ENCODE results near the gene HK2.

The HK2 gene

DNA sequence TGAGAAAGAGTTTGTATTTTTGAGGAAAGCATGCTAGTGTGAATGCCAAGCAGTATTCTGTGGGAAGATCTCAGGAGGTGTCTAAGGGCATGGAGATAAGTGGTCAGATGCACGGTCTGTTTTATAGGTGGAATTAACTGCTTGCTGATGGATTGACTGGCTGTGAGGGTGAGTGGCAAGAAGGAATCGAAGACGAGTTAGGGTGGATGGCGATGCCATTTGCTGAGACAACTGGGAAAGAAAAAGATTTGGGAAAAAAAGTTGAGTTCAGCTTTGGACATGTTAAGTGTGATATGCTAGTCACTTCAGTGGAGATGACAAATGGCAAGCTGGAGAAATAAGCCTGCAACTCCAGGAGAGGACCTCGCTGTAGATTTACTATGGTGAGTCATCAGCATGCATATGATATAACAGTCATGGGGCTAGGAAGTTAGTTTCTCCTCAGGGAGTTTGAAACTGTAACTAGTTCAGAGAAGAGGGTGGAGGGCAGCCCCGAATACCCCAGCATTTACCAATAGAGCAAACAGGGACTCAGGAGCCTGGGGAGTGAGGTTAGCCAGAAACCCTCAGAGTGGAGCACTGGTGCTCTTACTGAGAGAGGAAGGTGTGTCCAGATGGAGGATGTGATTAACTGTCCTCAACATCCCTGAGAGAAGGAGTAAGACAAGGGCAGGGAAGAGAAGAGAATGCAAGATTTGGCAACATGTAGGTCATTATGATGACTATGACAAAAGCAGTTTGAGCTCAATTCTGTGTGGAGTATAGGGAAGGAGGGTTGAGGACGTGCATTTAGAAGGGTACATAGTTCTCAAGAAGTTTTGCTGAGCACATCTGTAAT is 2.0 kb upstream of the HK2 start:
- no peak for TF ChIP-seq POLR2A (IDR thresholded peaks at IDR 0.05; ENCODE audit: extremely low read depth, insufficient read length)
- TF ChIP-seq, protein P1, sequence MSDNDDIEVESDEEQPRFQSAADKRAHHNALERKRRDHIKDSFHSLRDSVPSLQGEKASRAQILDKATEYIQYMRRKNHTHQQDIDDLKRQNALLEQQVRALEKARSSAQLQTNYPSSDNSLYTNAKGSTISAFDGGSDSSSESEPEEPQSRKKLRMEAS (IDR thresholded peaks at IDR 0.05; ENCODE audit: low read depth, low read length): peak; percentile 56
- peak; percentile 42; the same call in 1 of the 2 replicates for TF ChIP-seq MYC (IDR thresholded peaks at IDR 0.05; ENCODE audit: low read depth, low read length)
- TF ChIP-seq, protein P2, sequence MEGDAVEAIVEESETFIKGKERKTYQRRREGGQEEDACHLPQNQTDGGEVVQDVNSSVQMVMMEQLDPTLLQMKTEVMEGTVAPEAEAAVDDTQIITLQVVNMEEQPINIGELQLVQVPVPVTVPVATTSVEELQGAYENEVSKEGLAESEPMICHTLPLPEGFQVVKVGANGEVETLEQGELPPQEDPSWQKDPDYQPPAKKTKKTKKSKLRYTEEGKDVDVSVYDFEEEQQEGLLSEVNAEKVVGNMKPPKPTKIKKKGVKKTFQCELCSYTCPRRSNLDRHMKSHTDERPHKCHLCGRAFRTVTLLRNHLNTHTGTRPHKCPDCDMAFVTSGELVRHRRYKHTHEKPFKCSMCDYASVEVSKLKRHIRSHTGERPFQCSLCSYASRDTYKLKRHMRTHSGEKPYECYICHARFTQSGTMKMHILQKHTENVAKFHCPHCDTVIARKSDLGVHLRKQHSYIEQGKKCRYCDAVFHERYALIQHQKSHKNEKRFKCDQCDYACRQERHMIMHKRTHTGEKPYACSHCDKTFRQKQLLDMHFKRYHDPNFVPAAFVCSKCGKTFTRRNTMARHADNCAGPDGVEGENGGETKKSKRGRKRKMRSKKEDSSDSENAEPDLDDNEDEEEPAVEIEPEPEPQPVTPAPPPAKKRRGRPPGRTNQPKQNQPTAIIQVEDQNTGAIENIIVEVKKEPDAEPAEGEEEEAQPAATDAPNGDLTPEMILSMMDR (IDR thresholded peaks at IDR 0.05; ENCODE audit: low read depth, low read length): no peak
- no peak overlapping the region for H3K4me3 ChIP-seq (ENCODE audit: low read depth, low read length)
- peak; percentile 95 for DNase-seq (ENCODE audit: low read depth)

DNA sequence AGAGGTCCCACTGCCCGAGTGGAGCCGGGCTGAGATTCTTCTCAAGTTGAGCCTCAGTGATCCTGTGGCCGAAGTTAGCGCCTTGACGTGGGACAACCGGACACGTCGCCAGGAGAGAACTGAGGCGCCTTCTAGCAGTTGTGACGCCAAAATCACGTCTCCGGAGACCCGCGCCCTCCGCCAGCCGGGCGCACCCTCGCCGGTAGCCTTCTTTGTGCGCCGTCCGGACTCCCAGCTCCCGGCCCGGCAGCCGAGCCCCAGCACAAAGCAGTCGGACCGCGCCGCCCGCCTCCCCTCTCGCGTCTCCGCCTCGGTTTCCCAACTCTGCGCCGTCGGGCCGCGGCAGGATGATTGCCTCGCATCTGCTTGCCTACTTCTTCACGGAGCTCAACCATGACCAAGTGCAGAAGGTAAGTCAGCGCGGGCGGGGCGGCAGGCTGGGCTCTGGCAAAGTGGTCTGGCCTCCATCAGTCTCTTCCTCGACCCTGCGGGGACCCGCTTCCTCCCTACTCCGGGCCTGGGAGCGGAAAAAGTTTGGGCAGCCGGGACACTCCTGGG is 386 bp downstream of the HK2 start:
- peak; percentile 61 for DNase-seq (ENCODE audit: low read depth)
- H3K4me3 ChIP-seq (ENCODE audit: low read depth, low read length): peak overlapping the region; percentile 87

DNA sequence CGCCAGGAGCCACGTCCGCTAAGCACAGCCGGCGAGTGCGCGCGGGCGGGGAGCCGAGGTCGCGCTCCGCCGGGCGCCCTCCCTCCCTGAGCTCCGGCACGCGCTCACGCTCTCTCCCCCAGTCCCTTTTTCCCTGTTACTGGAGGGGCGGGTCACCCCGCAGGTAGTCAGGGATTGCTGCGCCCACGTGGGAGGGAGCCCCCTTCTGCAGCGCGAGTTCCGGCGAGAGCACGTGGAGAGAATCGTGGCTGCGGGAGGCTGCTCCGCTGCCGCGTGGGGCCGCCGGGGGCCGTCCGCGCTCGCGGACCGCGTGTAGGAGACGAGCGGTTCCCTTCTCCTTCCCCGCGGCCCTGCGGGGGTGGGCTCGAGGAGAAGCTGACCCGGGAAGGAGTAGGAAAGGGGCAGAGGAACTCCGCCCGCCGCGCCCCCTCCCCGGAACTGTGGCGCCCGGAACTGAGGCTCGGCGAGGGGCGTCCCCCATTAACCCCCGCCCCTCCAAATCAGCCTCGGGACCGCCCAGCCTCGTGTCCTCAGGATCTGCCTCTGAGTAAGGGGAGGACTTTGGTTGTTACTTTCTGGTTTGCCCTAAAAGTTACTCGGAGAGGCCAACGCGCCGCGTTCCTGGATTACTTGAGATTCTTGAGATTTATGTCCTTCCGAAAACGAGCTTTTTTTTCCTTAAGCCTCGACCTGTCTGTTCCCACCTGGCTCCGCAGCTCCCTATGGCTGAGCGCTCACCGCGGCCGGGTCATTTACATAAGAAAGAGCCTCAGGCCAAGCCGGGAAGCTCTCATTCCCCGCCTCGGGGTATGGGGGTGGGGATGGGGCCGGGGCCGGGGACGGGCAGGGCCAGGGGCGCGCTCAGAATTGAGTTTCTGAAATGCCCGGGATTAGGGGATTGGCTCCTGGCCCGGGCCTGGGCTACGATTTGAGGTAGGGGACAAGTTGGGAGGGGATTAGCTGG is 1.1 kb downstream of the HK2 start:
- peak overlapping the region; percentile 87 for H3K4me3 ChIP-seq (ENCODE audit: low read depth, low read length)
- TF ChIP-seq, protein P1 (IDR thresholded peaks at IDR 0.05; ENCODE audit: low read depth, low read length): peak; percentile 96
- TF ChIP-seq MYC (IDR thresholded peaks at IDR 0.05; ENCODE audit: low read depth, low read length) (peak; percentile 96), POLR2A (IDR thresholded peaks at IDR 0.05; ENCODE audit: extremely low read depth, insufficient read length) (peak; percentile 67)
- TF ChIP-seq, protein P2 (IDR thresholded peaks at IDR 0.05; ENCODE audit: low read depth, low read length): no peak
- peak; percentile 95 for DNase-seq (ENCODE audit: low read depth)

DNA sequence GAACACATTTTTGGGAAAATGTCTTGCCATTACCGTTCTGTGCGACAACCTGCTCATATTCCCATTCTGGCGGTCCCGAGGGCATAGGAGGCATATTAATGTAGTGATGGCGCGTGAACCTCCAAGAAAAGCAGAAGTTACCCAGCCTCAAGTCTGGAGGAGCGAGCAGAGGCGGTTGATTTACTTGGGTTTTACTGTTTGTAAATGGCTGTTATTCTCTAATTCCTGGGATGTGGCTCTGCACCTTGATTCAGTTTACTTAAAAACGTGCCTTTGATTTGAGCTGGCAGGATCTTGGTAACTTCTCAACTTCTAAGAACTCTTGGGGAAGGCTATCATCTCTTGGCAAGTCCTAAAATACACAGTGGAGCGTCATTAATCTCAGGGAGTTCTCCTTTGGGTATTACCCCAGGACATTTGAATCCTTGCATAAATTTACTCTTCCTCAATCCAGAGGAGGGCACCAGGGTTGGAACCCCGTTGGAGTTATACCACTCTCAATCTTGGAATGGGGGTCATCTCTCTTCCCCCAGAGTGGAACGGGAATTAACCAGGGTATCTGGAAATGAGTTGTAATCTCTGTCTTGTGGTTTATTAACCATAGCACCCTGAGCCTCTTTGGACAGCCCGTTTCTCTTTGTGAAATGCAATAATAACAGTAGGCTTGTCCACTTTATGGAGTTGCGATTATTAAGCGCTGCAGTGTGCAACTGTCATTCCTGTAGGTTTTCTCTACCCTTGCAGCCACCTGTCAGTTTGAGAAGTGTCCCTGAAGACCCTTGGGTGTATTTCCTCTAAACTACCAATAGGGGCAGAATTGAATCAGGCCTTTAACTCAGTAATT is 2.1 kb downstream of the HK2 start:
- DNase-seq (ENCODE audit: low read depth): peak; percentile 81
- no peak; the same call in 1 of the 2 replicates for TF ChIP-seq MYC (IDR thresholded peaks at IDR 0.05; ENCODE audit: low read depth, low read length)
- TF ChIP-seq, protein P1 (IDR thresholded peaks at IDR 0.05; ENCODE audit: low read depth, low read length): 0 out of 2 replicates have a peak, but pooled peaks have one; percentile 3
- TF ChIP-seq, protein P2 (IDR thresholded peaks at IDR 0.05; ENCODE audit: low read depth, low read length): peak; percentile 72
- no peak for TF ChIP-seq POLR2A (IDR thresholded peaks at IDR 0.05; ENCODE audit: extremely low read depth, insufficient read length)
- H3K4me3 ChIP-seq (ENCODE audit: low read depth, low read length): peak overlapping the region; percentile 87

DNA sequence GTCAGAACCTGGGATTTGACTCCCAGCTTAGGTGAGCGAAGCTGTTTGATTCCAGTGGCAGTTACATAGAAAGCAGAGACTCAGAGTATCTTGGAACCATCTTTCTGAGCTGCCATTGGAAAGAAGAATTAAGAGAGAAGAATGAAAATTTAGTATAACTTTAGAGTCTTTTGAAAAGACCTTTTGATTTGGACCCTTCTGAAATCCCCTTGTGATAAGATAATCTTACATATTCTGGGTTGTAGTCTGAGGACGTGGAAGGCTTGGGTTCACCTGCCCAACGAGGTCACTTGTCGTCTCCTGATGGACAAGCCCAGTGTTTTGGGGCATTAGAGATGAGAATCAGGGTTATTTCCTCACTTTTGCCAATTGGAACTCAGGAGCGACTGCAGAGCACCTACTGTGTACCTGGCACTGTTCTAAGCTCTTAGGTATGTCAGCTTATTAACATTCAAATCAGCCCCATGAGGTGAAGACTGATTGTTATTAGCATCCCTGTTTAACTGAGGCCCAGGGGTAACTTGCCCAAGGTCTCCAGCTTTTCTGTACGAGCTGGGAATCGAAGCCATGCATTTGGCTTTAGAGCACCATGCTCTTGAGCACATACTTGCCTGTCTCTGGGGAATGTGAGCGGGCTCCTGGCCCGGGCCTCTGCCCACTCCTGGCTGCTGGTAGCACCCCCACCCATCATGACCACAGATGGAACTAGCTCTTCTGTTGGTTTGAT is 2.9 kb downstream of the HK2 start:
- H3K4me3 ChIP-seq (ENCODE audit: low read depth, low read length): peak overlapping the region; percentile 87
- TF ChIP-seq POLR2A (IDR thresholded peaks at IDR 0.05; ENCODE audit: extremely low read depth, insufficient read length): no peak
- TF ChIP-seq, protein P2 (IDR thresholded peaks at IDR 0.05; ENCODE audit: low read depth, low read length): no peak
- no peak for TF ChIP-seq MYC (IDR thresholded peaks at IDR 0.05; ENCODE audit: low read depth, low read length)
- TF ChIP-seq, protein P1 (IDR thresholded peaks at IDR 0.05; ENCODE audit: low read depth, low read length): no peak
- DNase-seq (ENCODE audit: low read depth): no peak

Measured in NB4 (cell line).